Adrenal gland (tissue), 12 donors: ENCODE data around the gene SS18. TPM values are rescaled to one million over a fixed set of nuclear protein-coding genes. Genes with fewer than 3 reads are reported as not detected.

Experiments used
- DNase-seq, 7 donors: peaks; one replicate each; pipeline ENCODE4 v3.0.0-alpha.2; 2019 to 2020
- H3K27ac ChIP-seq, 5 donors: fragments of 200-600 bp; sonication (generic) in 4 of 5; 1 replicate in 3 of 5; 2 replicates in 2 of 5; pipeline versions ENCODE4 v1.5.1 to v1.8.0; 2016 to 2020; ENCODE audit warnings: mild to moderate bottlenecking in 1 of 5
- H3K27me3 ChIP-seq: fragments of 200-600 bp; 2 replicates; pipeline ENCODE4 v1.8.0; 2021
- H3K36me3 ChIP-seq, 2 donors: fragments of 200-600 bp; replicated peaks in 1 of 2; 1 replicate in 1 of 2; 2 replicates in 1 of 2; pipeline versions ENCODE4 v1.5.1 to v1.8.0; 2018 to 2022
- H3K4me1 ChIP-seq, 2 donors: fragments of 200-600 bp; replicated peaks in 1 of 2; 1 replicate in 1 of 2; 2 replicates in 1 of 2; pipeline versions ENCODE4 v1.5.1 to v1.8.0; 2018 to 2021
- H3K4me3 ChIP-seq, 4 donors: fragments of 200-600 bp; sonication (generic) in 3 of 4; one replicate each; pipeline ENCODE4 v1.5.1; 2016 to 2018
- H3K9me3 ChIP-seq, 3 donors: fragments of 200-600 bp; sonication (generic) in 1 of 3; replicated peaks in 1 of 3; 1 replicate in 2 of 3; 2 replicates in 1 of 3; pipeline versions ENCODE4 v1.5.1 to v1.8.0; 2016 to 2021
- CTCF ChIP-seq, 6 experiments: fragments of 450-650 bp in 4 of 6; fragments of 200-600 bp in 2 of 6; sonication (generic) in 1 of 6; IDR thresholded peaks; 1 replicate in 5 of 6; 2 replicates in 1 of 6; pipeline versions ENCODE4 v1.5.1 to v1.8.0; 2016 to 2021; ENCODE audit warnings: antibody characterized with exemption in 6 of 6, mild to moderate bottlenecking in 2 of 6, moderate library complexity in 1 of 6
- POLR2A ChIP-seq, 2 donors: fragments of 450-650 bp; IDR thresholded peaks; one replicate each; pipeline ENCODE4 v1.6.1; 2017; ENCODE audit warnings: antibody characterized with exemption in 2 of 2, mild to moderate bottlenecking in 2 of 2, moderate library complexity in 1 of 2
- WGBS, 4 donors: extraction: QIAGEN DNeasy Blood & Tissue Kit in 2 of 4; methylation state at CpG; one replicate each; pipeline versions ENCODE4 v1.1.5 to v1.1.7; 2013 to 2017; 5-methylcytosine and 5-hydroxymethylcytosine counted together
- intact Hi-C, 2 donors: fragments of 100-400 bp; cut with DNase I; formaldehyde crosslinking; loops; one replicate each; pipeline versions ENCODE4 v1.14.1 to v1.15.0; 2022 to 2023
- polyA plus RNA-seq, 3 donors: library from polyadenylated mRNA; stranded (reverse); fragments of 200-250 nt in 2 of 3; fragments of 350-450 nt in 1 of 3; fragmentation: Illumina TruSeq in 1 of 3; extraction: RNeasy Lipid Tissue Mini Kit (QIAGEN cat#74804) in 1 of 3; gene quantifications; one replicate each; pipeline ENCODE4 v1.2.3, GENCODE V29; 2013 to 2014
- total RNA-seq, 9 donors: library from RNA; depleted of rRNA in 4 of 9; stranded (reverse); fragments of >200 nt in 4 of 9; fragments of 120-200 nt in 1 of 9; fragmentation: NEBNext Ultra II Directional in 1 of 9; extraction: Animal tissue kit (Norgen Biotek cat#: 25700) in 1 of 9; gene quantifications; one replicate each; pipeline versions ENCODE4 v1.1.0 to v1.2.4, GENCODE V29; 2013 to 2023
- donor health status: healthy with polysubstance abuse.
- donor health status: Bipolar disorder and iron deficiency.
- donor health status: DM: yes; HTN: yes; CAD: no.
- donor health status: DM: no; HTN: no; CAD: no.
- donor health status: DM: no; HTN: no; CAD: no.
- donor health status: DM: yes; HTN: yes; CAD: no.

SS18 gene
- total and polyA plus RNA-seq, 12 donors = 34.3 to 163 (median 105) TPM

DNA sequence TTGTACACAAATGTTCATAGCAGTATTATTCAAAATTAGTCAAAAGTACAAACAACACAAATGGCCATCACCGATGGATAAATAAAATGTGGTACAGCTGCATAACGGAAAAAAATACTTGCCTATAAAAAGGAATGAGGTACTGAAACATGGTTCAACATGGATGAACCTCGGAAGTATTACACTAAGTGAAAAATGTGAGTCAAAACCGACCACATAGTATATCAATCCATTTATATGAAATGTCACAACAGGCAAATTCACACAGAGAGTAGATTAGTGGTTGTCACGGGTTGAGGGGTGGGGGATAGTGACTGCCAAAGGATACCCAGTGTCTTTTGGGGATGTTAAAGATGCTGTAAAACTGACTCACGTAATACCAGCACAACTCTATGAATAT lies 3.5 kb downstream of the SS18 start:
- Histone ChIP-seq H3K4me3 (no peak overlapping the region), H3K27ac (no peak overlapping the region), H3K9me3 (no peaks in the 10 kb centered on the region), H3K36me3 (peaks cover 0 to 35% of the 10 kb centered on the region in 2 donors), H3K27me3 (no peaks in the 10 kb centered on the region), H3K4me1 (peaks cover 20 to 30% of the 10 kb centered on the region in 2 donors)
- WGBS, 4 donors = 92 to 95% (median 93%) methylated on average over 6 of the region's 6 CpGs
- DNase-seq = no peak
- TF ChIP-seq POLR2A (IDR thresholded peaks at IDR 0.05) = no peak
- TF ChIP-seq CTCF (IDR thresholded peaks at IDR 0.05) = no peak
- intact Hi-C loops = no loop called here

DNA sequence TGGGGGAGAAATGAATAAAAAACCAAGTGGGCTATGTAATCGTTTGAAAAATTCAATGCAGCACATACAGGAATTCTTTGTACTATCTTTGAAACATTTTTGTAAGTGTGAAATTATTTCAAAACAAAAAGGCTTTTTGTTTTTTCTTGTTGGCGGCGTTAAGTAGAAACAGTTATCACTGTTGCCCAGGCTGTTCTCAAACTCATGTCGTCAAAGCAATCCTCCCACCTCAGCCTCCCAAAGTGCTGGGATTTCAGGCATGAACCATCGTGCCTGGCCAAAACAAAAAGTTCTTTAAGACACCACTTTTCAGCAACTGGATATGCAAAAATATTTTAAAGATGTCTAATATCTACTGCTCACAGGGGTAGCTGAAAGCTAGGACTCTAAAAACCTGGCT lies 5.4 kb downstream of the SS18 start:
- Histone ChIP-seq H3K4me3 (no peak overlapping the region), H3K27me3 (no peaks in the 10 kb centered on the region), H3K4me1 (peaks cover 20 to 33% of the 10 kb centered on the region in 2 donors), H3K36me3 (peaks cover 0 to 44% of the 10 kb centered on the region in 2 donors), H3K9me3 (no peaks in the 10 kb centered on the region), H3K27ac (no peak overlapping the region)
- intact Hi-C loops = no loop called here
- DNase-seq = no peak
- TF ChIP-seq CTCF (IDR thresholded peaks at IDR 0.05) (no peak), POLR2A (IDR thresholded peaks at IDR 0.05) (no peak)
- WGBS, 4 donors = 93 to 95% (median 94%) methylated on average over 5 of the region's 5 CpGs

- H3K9me3 ChIP-seq = no peaks in the 10 kb centered on the region
- DNase-seq = no peak
- H3K36me3 ChIP-seq = peaks cover 0 to 44% of the 10 kb centered on the region in 2 donors
- TF ChIP-seq POLR2A (IDR thresholded peaks at IDR 0.05) (no peak), CTCF (IDR thresholded peaks at IDR 0.05) (no peak)
- intact Hi-C loops = no loop called here
- WGBS, 4 donors = 91 to 98% (median 96%) methylated on average over 3 of the region's 3 CpGs
- H3K4me3 ChIP-seq = no peak overlapping the region
- no peak overlapping the region for H3K27ac ChIP-seq
- H3K4me1 ChIP-seq = peaks cover 7 to 19% of the 10 kb centered on the region in 2 donors
- no peaks in the 10 kb centered on the region for H3K27me3 ChIP-seq
Observed at GRCh38 chr18:26083099-26083498, 7.3 kb downstream of the SS18 start.

DNA sequence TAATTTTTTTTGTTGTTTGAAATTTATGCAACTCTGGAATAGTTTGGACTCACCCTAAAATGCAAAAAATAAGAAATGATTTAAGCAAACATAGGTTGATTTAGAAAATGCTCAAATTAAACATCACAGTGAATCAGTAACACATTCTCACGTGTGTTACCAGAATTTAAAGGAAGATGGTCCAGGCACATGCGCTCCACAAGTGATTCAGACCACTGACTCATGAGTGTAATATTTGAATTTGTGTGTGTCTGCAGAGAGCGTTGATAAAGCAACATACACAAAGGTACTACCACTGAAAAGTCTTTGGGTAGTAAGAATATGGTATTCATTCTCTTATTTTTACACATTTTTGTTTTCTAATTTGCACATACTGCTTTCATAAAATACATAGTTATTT lies 7.9 kb downstream of the SS18 start:
- intact Hi-C loops = no loop called here
- DNase-seq = no peak
- H3K36me3 ChIP-seq = peaks cover 0 to 44% of the 10 kb centered on the region in 2 donors
- no peak overlapping the region for H3K4me3 ChIP-seq
- no peaks in the 10 kb centered on the region for H3K27me3 ChIP-seq
- TF ChIP-seq POLR2A (IDR thresholded peaks at IDR 0.05) (no peak), CTCF (IDR thresholded peaks at IDR 0.05) (no peak)
- 72 to 83% (median 80%) methylated on average over 3 of the region's 3 CpGs for WGBS, 4 donors
- H3K27ac ChIP-seq = no peak overlapping the region
- peaks cover 2 to 13% of the 10 kb centered on the region in 2 donors for H3K4me1 ChIP-seq
- H3K9me3 ChIP-seq = no peaks in the 10 kb centered on the region
